Measurements from ENCODE around the gene HSPA8. TPM values are rescaled to one million over a fixed set of nuclear protein-coding genes. Genes with fewer than 3 reads are reported as not detected.

Gene HSPA8
- total RNA-seq, 2 experiments from 2014 or later: 788 to 811 TPM

DNA sequence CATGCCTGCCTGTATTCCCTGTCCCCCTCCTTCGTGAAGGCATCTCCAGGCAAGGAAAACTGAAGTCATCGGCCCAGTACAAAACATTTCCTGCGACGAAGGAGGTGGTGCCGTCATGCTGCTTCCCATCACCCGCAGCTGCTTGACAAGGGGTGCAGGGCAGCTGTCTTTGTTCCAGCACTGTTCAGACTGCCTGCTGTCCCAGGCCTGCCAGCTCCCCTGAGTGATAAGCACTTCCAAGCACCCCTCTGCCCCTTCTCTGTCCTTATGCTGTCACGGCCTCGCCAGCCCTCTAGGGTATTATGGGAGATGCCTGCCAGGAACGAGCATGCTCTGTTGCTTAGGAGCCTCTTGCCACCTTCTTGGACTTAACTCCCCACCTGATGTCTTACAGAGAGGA, 43.2 kb downstream of the HSPA8 start:
- no peak for ATAC-seq (ENCODE audit: poor library complexity)
- Mint-ChIP-seq H3K27me3 (peaks cover 11% of the 10 kb centered on the region), H3K9me3 (no peaks in the 10 kb centered on the region), H3K4me3 (no peak overlapping the region), H3K36me3 (ENCODE audit: low read depth) (no peaks in the 10 kb centered on the region), H3K4me1 (ENCODE audit: low read depth) (peaks cover 8% of the 10 kb centered on the region), H3K27ac (no peak overlapping the region)
- intact Hi-C loops (cut with DNase I, micrococcal nuclease): no loop called here
- CTCF ChIA-PET: no interaction called here
- Histone ChIP-seq H3K4me3 (ENCODE audit: low read length) (no peak overlapping the region), H3K27me3 (ENCODE audit: control insufficient read depth in 1 of 2, insufficient read depth in 2 of 2, low read length in 2 of 2) (no peaks in the 10 kb centered on the region), H3K9me3 (ENCODE audit: control insufficient read depth in 1 of 2, insufficient read depth in 1 of 2, low read length in 2 of 2) (no peaks in the 10 kb centered on the region), H3K36me3 (ENCODE audit: insufficient read depth, low read length) (no peaks in the 10 kb centered on the region), H3K27ac (ENCODE audit: low read depth in 1 of 2, low read length in 2 of 2) (no peak overlapping the region), H3K4me1 (ENCODE audit: insufficient read depth, low read length) (peaks cover 7% of the 10 kb centered on the region)
- POLR2A ChIA-PET: no interaction called here
- no peak for DNase-seq
- TF ChIP-seq, protein P1, sequence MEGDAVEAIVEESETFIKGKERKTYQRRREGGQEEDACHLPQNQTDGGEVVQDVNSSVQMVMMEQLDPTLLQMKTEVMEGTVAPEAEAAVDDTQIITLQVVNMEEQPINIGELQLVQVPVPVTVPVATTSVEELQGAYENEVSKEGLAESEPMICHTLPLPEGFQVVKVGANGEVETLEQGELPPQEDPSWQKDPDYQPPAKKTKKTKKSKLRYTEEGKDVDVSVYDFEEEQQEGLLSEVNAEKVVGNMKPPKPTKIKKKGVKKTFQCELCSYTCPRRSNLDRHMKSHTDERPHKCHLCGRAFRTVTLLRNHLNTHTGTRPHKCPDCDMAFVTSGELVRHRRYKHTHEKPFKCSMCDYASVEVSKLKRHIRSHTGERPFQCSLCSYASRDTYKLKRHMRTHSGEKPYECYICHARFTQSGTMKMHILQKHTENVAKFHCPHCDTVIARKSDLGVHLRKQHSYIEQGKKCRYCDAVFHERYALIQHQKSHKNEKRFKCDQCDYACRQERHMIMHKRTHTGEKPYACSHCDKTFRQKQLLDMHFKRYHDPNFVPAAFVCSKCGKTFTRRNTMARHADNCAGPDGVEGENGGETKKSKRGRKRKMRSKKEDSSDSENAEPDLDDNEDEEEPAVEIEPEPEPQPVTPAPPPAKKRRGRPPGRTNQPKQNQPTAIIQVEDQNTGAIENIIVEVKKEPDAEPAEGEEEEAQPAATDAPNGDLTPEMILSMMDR (IDR thresholded peaks at IDR 0.05): no peak

DNA sequence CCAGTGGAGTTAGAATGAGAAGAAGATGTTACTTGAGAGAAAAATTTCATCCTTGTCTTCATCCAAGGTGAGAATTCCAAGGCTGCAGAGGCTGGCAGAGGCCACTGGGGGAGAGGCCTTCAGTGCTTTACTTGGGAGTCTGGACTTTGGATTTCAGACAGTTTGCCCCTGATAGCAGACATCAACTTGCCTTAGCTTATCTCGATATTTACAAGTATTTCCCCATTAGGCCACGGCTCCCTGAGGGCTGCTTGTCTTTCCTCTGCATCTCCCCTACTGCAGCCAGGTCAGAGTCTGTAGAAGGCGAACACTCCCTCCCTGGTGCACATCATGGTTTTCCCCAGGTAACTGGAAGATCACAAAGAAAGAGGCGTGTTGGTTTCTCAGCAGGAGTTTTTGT, 50.4 kb downstream of the HSPA8 start:
- CTCF ChIA-PET: interaction anchor here (1.0 kb wide), 1 partner anchor 11 kb away, joined by 3 read pairs; no protein-coding TSS in a partner anchor
- Histone ChIP-seq H3K9me3 (ENCODE audit: control insufficient read depth in 1 of 2, insufficient read depth in 1 of 2, low read length in 2 of 2) (no peaks in the 10 kb centered on the region), H3K4me1 (ENCODE audit: insufficient read depth, low read length) (no peaks in the 10 kb centered on the region), H3K36me3 (ENCODE audit: insufficient read depth, low read length) (no peaks in the 10 kb centered on the region), H3K27me3 (ENCODE audit: control insufficient read depth in 1 of 2, insufficient read depth in 2 of 2, low read length in 2 of 2) (no peaks in the 10 kb centered on the region), H3K27ac (ENCODE audit: low read depth in 1 of 2, low read length in 2 of 2) (no peak overlapping the region), H3K4me3 (ENCODE audit: low read length) (no peak overlapping the region)
- H3K9me3 Mint-ChIP-seq: no peaks in the 10 kb centered on the region
- no peaks in the 10 kb centered on the region for H3K4me1 Mint-ChIP-seq (ENCODE audit: low read depth)
- H3K36me3 Mint-ChIP-seq (ENCODE audit: low read depth): no peaks in the 10 kb centered on the region
- ATAC-seq (ENCODE audit: poor library complexity) (no peak), DNase-seq (no peak)
- POLR2A ChIA-PET: no interaction called here
- H3K27me3 Mint-ChIP-seq: peaks cover 22% of the 10 kb centered on the region
- no peak overlapping the region for H3K4me3 Mint-ChIP-seq
- intact Hi-C loops (cut with DNase I, micrococcal nuclease): no loop called here
- TF ChIP-seq, protein P1 (IDR thresholded peaks at IDR 0.05): no peak
- H3K27ac Mint-ChIP-seq: no peak overlapping the region

Other genes with a start within 250 kb of the HSPA8 start
- 1 to 10 TPM in 1 of 2 experiments, under 1 TPM in 1; 0.70 to 1.3 TPM for gene CRTAM, start 223.6 kb downstream of the HSPA8 start, total RNA-seq
- 1 to 10 TPM; 4.6 to 4.7 TPM for gene JHY, start 179.4 kb downstream of the HSPA8 start, total RNA-seq
- gene BSX, start 80.3 kb downstream of the HSPA8 start, total RNA-seq: not detected
- under 1 TPM; 0.06 to 0.19 TPM for gene CLMP, start 133.1 kb upstream of the HSPA8 start, total RNA-seq